ENCODE data around the gene LRP8. TPM values are rescaled to one million over a fixed set of nuclear protein-coding genes. Genes with fewer than 3 reads are reported as not detected.

The LRP8 gene
- total and polyA plus RNA-seq, 4 donors: 22.7 to 62.9 (median 48.1) TPM

- H3K9me3 ChIP-seq (ENCODE audit: control insufficient read depth, insufficient read depth, low read length): no peaks in the 10 kb centered on the region
- no peak overlapping the region for H3K4me3 ChIP-seq (ENCODE audit: low read depth, low read length)
- WGBS (ENCODE audit: insufficient coverage): 86% methylated on average over 1 of the region's 4 CpGs
- H3K27me3 ChIP-seq (ENCODE audit: control insufficient read depth, insufficient read depth, low read length): no peaks in the 10 kb centered on the region
- no peaks in the 10 kb centered on the region for H3K36me3 ChIP-seq (ENCODE audit: control insufficient read depth, insufficient read depth, low read length)
- no peaks in the 10 kb centered on the region for H3K4me1 ChIP-seq (ENCODE audit: control insufficient read depth, insufficient read depth, low read length)
- H3K27ac ChIP-seq (ENCODE audit: low read depth, low read length): no peak overlapping the region
- DNase-seq (ENCODE audit: low read depth in 4 of 6, low spot score in 6 of 6): no peak
These were observed 129.6 kb downstream of the LRP8 start for GRCh38 chr1:53198241-53198651.

- Histone ChIP-seq H3K9me3 (ENCODE audit: control insufficient read depth, insufficient read depth, low read length) (no peaks in the 10 kb centered on the region), H3K36me3 (ENCODE audit: control insufficient read depth, insufficient read depth, low read length) (no peaks in the 10 kb centered on the region), H3K4me1 (ENCODE audit: control insufficient read depth, insufficient read depth, low read length) (no peaks in the 10 kb centered on the region), H3K27me3 (ENCODE audit: control insufficient read depth, insufficient read depth, low read length) (no peaks in the 10 kb centered on the region), H3K4me3 (ENCODE audit: low read depth, low read length) (peak overlapping the region; percentile 74), H3K27ac (ENCODE audit: low read depth, low read length) (peak overlapping the region; percentile 78)
- no peak for DNase-seq (ENCODE audit: low read depth in 4 of 6, low spot score in 6 of 6)
- WGBS (ENCODE audit: insufficient coverage): 43% methylated on average over 13 of the region's 13 CpGs
These were observed 130.3 kb downstream of the LRP8 start for GRCh38 chr1:53197291-53198200.

GRCh38 chr1:53196485-53197290, 131.2 kb downstream of the LRP8 start, which contains the start of gene CPT2:
TSS of gene CPT2 (plus strand) at chr1:53196824. CDS start at chr1:53196944, 120 bp downstream.
- under 1% methylated on average over 55 of the region's 57 CpGs for WGBS (ENCODE audit: insufficient coverage)
- peak within 1 kb of the TSS; percentile 78 for H3K27ac ChIP-seq (ENCODE audit: low read depth, low read length)
- no peaks in the 10 kb centered on the region for H3K27me3 ChIP-seq (ENCODE audit: control insufficient read depth, insufficient read depth, low read length)
- peak within 1 kb of the TSS; percentile 74 for H3K4me3 ChIP-seq (ENCODE audit: low read depth, low read length)
- H3K9me3 ChIP-seq (ENCODE audit: control insufficient read depth, insufficient read depth, low read length): no peaks in the 10 kb centered on the region
- peak; percentile 71 to 97 (median 82) for DNase-seq (ENCODE audit: low read depth in 4 of 6, low spot score in 6 of 6)
- H3K36me3 ChIP-seq (ENCODE audit: control insufficient read depth, insufficient read depth, low read length): no peaks in the 10 kb centered on the region
- H3K4me1 ChIP-seq (ENCODE audit: control insufficient read depth, insufficient read depth, low read length): no peaks in the 10 kb centered on the region

- Histone ChIP-seq H3K4me3 (ENCODE audit: low read depth, low read length) (peak overlapping the region; percentile 74), H3K9me3 (ENCODE audit: control insufficient read depth, insufficient read depth, low read length) (no peaks in the 10 kb centered on the region), H3K4me1 (ENCODE audit: control insufficient read depth, insufficient read depth, low read length) (no peaks in the 10 kb centered on the region), H3K36me3 (ENCODE audit: control insufficient read depth, insufficient read depth, low read length) (no peaks in the 10 kb centered on the region), H3K27me3 (ENCODE audit: control insufficient read depth, insufficient read depth, low read length) (no peaks in the 10 kb centered on the region), H3K27ac (ENCODE audit: low read depth, low read length) (peak overlapping the region; percentile 78)
- 79% methylated on average over 2 of the region's 9 CpGs for WGBS (ENCODE audit: insufficient coverage)
- DNase-seq (ENCODE audit: low read depth in 4 of 6, low spot score in 6 of 6): no peak
These were observed 131.8 kb downstream of the LRP8 start for GRCh38 chr1:53196017-53196484.

GRCh38 chr1:53195246-53196016, 132.4 kb downstream of the LRP8 start:
- 94% methylated on average over 10 of the region's 11 CpGs for WGBS (ENCODE audit: insufficient coverage)

More at GRCh38 chr1:53195246-53196016, 132.4 kb downstream of the LRP8 start:
- Histone ChIP-seq H3K27ac (ENCODE audit: low read depth, low read length) (no peak overlapping the region), H3K27me3 (ENCODE audit: control insufficient read depth, insufficient read depth, low read length) (no peaks in the 10 kb centered on the region), H3K4me1 (ENCODE audit: control insufficient read depth, insufficient read depth, low read length) (no peaks in the 10 kb centered on the region), H3K36me3 (ENCODE audit: control insufficient read depth, insufficient read depth, low read length) (no peaks in the 10 kb centered on the region), H3K4me3 (ENCODE audit: low read depth, low read length) (no peak overlapping the region), H3K9me3 (ENCODE audit: control insufficient read depth, insufficient read depth, low read length) (no peaks in the 10 kb centered on the region)
- DNase-seq (ENCODE audit: low read depth in 4 of 6, low spot score in 6 of 6): no peak

Other genes with a start within 250 kb of the LRP8 start
- gene SLC1A7, start 185.4 kb downstream of the LRP8 start, total RNA-seq: under 1 TPM in 1 of 2 donors, not detected in 1; 0.06 TPM
- under 1 TPM; 0.11 to 0.48 TPM for gene SLC1A7, start 185.4 kb downstream of the LRP8 start, polyA plus RNA-seq (ENCODE audit: insufficient read length in 2 of 2)
- gene CPT2, start 131.2 kb downstream of the LRP8 start, total RNA-seq: 10 to 100 TPM; 13.5 to 23.6 TPM
- 10 to 100 TPM; 16.5 to 17.9 TPM for gene CPT2, start 131.2 kb downstream of the LRP8 start, polyA plus RNA-seq (ENCODE audit: insufficient read length in 2 of 2)
- 10 to 100 TPM; 44.7 to 87.2 TPM for gene CZIB, start 107.4 kb downstream of the LRP8 start, total RNA-seq
- 10 to 100 TPM; 77.8 to 95.3 TPM for gene CZIB, start 107.4 kb downstream of the LRP8 start, polyA plus RNA-seq (ENCODE audit: insufficient read length in 2 of 2)
- gene MAGOH, start 89.6 kb downstream of the LRP8 start, total RNA-seq: 10 to 100 TPM; 22.3 to 28.5 TPM
- gene MAGOH, start 89.6 kb downstream of the LRP8 start, polyA plus RNA-seq (ENCODE audit: insufficient read length in 2 of 2): 10 to 100 TPM; 40.0 to 40.2 TPM
- not detected for gene DMRTB1, start 131.3 kb upstream of the LRP8 start, total RNA-seq
- not detected for gene DMRTB1, start 131.3 kb upstream of the LRP8 start, polyA plus RNA-seq (ENCODE audit: insufficient read length in 2 of 2)

Data from spinal cord (tissue), 10 donors.